Body of pancreas (tissue), 4 donors: ENCODE results near the gene HES4.

Experiments
- POLR2A ChIP-seq, 3 donors: fragments of 450-650 bp; IDR thresholded peaks; one replicate each; pipeline ENCODE4 v1.6.1; 2016; ENCODE audit warnings: antibody characterized with exemption in 3 of 3, mild to moderate bottlenecking in 2 of 3
- TF ChIP-seq, protein P1 (sequence below), 7 experiments: fragments of 450-650 bp in 4 of 7; fragments of 200-600 bp in 3 of 7; sonication (generic) in 3 of 7; IDR thresholded peaks; one replicate each; pipeline ENCODE4 v1.5.1; 2016 to 2019; ENCODE audit warnings: antibody characterized with exemption in 7 of 7

DNA sequence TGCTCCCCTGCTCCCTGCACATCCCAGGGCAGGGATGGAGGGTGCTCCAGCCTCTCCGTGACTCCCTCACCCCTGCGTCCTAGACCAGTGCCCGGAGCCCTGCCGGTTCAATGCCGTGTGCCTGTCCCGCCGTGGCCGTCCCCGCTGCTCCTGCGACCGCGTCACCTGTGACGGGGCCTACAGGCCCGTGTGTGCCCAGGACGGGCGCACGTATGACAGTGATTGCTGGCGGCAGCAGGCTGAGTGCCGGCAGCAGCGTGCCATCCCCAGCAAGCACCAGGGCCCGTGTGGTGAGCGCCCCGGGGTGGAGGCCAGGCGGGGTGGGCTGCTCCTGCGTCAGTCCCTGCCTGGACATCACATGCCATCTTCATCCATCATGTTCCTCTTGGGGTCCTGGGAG is 42.0 kb upstream of the HES4 start:
- TF ChIP-seq, protein P1, sequence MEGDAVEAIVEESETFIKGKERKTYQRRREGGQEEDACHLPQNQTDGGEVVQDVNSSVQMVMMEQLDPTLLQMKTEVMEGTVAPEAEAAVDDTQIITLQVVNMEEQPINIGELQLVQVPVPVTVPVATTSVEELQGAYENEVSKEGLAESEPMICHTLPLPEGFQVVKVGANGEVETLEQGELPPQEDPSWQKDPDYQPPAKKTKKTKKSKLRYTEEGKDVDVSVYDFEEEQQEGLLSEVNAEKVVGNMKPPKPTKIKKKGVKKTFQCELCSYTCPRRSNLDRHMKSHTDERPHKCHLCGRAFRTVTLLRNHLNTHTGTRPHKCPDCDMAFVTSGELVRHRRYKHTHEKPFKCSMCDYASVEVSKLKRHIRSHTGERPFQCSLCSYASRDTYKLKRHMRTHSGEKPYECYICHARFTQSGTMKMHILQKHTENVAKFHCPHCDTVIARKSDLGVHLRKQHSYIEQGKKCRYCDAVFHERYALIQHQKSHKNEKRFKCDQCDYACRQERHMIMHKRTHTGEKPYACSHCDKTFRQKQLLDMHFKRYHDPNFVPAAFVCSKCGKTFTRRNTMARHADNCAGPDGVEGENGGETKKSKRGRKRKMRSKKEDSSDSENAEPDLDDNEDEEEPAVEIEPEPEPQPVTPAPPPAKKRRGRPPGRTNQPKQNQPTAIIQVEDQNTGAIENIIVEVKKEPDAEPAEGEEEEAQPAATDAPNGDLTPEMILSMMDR (IDR thresholded peaks at IDR 0.05) = no peak
- no peak for TF ChIP-seq POLR2A (IDR thresholded peaks at IDR 0.05)
